WTC11 (cell line): Measurements from ENCODE around the gene MUC6.

Experiments used
- ELF4 ChIP-seq: sonication (generic); formaldehyde crosslinking; IDR thresholded peaks from 2 replicates; pipeline ENCODE4 v1.8.1; 2022; ENCODE audit warnings: low read depth, mild to moderate bottlenecking, moderate library complexity, missing genetic modification reagents
- HMGA2 ChIP-seq: fragments of 250-450 bp; sonication (Bioruptor Pico); IDR thresholded peaks from 2 replicates; pipeline ENCODE4 v1.4.0; 2021; ENCODE audit warnings: mild to moderate bottlenecking, moderate library complexity
- JAZF1 ChIP-seq: fragments of 250-450 bp; sonication (Bioruptor Pico); IDR thresholded peaks from 2 replicates; pipeline ENCODE4 v1.9.0; 2021; ENCODE audit warnings: moderate library complexity, mild to moderate bottlenecking, inconsistent platforms
- JUN ChIP-seq: sonication (generic); formaldehyde crosslinking; IDR thresholded peaks from 2 replicates; pipeline ENCODE4 v1.8.0; 2023; ENCODE audit warnings: mild to moderate bottlenecking, missing genetic modification reagents
- MXD4 ChIP-seq: fragments of 250-450 bp; sonication (Bioruptor Pico); IDR thresholded peaks from 2 replicates; pipeline ENCODE4 v1.8.0; 2021; ENCODE audit warnings: mild to moderate bottlenecking, moderate library complexity, borderline replicate concordance
- ZNF121 ChIP-seq: sonication (generic); formaldehyde crosslinking; IDR thresholded peaks from 2 replicates; pipeline ENCODE4 v1.8.0; 2023; ENCODE audit warnings: missing genetic modification reagents
- ZNF138 ChIP-seq: sonication (generic); formaldehyde crosslinking; conservative IDR thresholded peaks from 2 replicates; pipeline ENCODE4 v1.8.1; 2022; ENCODE audit warnings: mild to moderate bottlenecking, moderate library complexity, missing genetic modification reagents
- TF ChIP-seq, protein P1 (sequence below): sonication (generic); formaldehyde crosslinking; IDR thresholded peaks from 2 replicates; pipeline ENCODE4 v1.8.1; 2023; ENCODE audit warnings: mild to moderate bottlenecking, missing genetic modification reagents, moderate library complexity
- TF ChIP-seq, protein P2 (sequence below): fragments of 200-600 bp; IDR thresholded peaks from 2 replicates; pipeline ENCODE4 v1.8.0; 2022; ENCODE audit warnings: antibody characterized with exemption
- TF ChIP-seq, protein P3 (sequence below): sonication (generic); formaldehyde crosslinking; conservative IDR thresholded peaks from 2 replicates; pipeline ENCODE4 v1.8.1; 2022; ENCODE audit warnings: mild to moderate bottlenecking, missing genetic modification reagents
- TF ChIP-seq, protein P4 (sequence below): sonication (generic); formaldehyde crosslinking; IDR thresholded peaks from 2 replicates; pipeline ENCODE4 v1.8.1; 2022; ENCODE audit warnings: missing genetic modification reagents, borderline replicate concordance

DNA sequence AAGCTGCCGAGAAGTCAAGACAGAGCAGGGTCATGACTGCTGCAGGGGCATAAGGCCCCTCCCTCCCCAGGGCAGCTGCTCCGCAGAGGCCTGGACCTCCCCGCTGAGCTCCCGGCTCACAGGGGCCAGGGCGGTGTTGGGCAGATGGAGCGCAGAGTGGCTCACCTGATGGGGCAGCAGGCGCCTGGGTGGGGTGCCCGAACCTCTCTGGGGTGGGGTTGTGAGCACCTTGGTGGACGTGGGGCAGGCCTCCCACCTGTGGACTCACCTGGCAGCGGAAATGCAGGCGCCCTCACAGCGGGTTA lies 22.9 kb downstream of the MUC6 start:
- TF ChIP-seq, protein P1, sequence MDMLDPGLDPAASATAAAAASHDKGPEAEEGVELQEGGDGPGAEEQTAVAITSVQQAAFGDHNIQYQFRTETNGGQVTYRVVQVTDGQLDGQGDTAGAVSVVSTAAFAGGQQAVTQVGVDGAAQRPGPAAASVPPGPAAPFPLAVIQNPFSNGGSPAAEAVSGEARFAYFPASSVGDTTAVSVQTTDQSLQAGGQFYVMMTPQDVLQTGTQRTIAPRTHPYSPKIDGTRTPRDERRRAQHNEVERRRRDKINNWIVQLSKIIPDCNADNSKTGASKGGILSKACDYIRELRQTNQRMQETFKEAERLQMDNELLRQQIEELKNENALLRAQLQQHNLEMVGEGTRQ (CRISPR knock-in tag): no peak
- TF ChIP-seq, protein P2, sequence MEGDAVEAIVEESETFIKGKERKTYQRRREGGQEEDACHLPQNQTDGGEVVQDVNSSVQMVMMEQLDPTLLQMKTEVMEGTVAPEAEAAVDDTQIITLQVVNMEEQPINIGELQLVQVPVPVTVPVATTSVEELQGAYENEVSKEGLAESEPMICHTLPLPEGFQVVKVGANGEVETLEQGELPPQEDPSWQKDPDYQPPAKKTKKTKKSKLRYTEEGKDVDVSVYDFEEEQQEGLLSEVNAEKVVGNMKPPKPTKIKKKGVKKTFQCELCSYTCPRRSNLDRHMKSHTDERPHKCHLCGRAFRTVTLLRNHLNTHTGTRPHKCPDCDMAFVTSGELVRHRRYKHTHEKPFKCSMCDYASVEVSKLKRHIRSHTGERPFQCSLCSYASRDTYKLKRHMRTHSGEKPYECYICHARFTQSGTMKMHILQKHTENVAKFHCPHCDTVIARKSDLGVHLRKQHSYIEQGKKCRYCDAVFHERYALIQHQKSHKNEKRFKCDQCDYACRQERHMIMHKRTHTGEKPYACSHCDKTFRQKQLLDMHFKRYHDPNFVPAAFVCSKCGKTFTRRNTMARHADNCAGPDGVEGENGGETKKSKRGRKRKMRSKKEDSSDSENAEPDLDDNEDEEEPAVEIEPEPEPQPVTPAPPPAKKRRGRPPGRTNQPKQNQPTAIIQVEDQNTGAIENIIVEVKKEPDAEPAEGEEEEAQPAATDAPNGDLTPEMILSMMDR: no peak
- TF ChIP-seq MXD4 (CRISPR knock-in tag) (no peak), JAZF1 (CRISPR knock-in tag) (no peak), ZNF121 (CRISPR knock-in tag) (no peak), ZNF138 (CRISPR knock-in tag) (no peak), JUN (CRISPR knock-in tag) (no peak), ELF4 (no peak), HMGA2 (CRISPR knock-in tag) (no peak)
- TF ChIP-seq, protein P3, sequence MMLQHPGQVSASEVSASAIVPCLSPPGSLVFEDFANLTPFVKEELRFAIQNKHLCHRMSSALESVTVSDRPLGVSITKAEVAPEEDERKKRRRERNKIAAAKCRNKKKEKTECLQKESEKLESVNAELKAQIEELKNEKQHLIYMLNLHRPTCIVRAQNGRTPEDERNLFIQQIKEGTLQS (CRISPR knock-in tag): no peak
- TF ChIP-seq, protein P4, sequence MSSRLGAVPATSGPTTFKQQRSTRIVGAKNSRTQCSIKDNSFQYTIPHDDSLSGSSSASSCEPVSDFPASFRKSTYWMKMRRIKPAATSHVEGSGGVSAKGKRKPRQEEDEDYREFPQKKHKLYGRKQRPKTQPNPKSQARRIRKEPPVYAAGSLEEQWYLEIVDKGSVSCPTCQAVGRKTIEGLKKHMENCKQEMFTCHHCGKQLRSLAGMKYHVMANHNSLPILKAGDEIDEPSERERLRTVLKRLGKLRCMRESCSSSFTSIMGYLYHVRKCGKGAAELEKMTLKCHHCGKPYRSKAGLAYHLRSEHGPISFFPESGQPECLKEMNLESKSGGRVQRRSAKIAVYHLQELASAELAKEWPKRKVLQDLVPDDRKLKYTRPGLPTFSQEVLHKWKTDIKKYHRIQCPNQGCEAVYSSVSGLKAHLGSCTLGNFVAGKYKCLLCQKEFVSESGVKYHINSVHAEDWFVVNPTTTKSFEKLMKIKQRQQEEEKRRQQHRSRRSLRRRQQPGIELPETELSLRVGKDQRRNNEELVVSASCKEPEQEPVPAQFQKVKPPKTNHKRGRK (CRISPR knock-in tag): no peak
